PC-9 (cell line): ENCODE measurements around the gene HMGB3. TPM values are rescaled to one million over a fixed set of nuclear protein-coding genes. Genes with fewer than 3 reads are reported as not detected.

Experiments used
- BruUV-seq: library from RNA; stranded (reverse); fragments of 400-500 nt; replicated peaks from 2 replicates; lab custom pipeline; 2021; lab: Mats Ljungman, UMichigan
- CTCF ChIA-PET: fragments of 300-600 bp; sonication (Branson Sonifier 250); formaldehyde crosslinking; loops from one replicate; lab custom pipeline; 2022; ENCODE audit warnings: antibody characterized with exemption; lab: Charles Lee
- POLR2A ChIA-PET: fragments of 300-600 bp; sonication (Branson Sonifier 250); formaldehyde crosslinking; loops from one replicate; lab custom pipeline; 2022; ENCODE audit warnings: antibody characterized with exemption; ENCODE audit not compliant: unreplicated experiment; lab: Charles Lee
- DNase-seq, 2 experiments: peaks; one replicate each; pipeline versions ENCODE4 v3.0.0 to v3.0.0-alpha.2; 2015 to 2022; ENCODE audit warnings: mixed read lengths in 1 of 2
- H2AFZ ChIP-seq: fragments of 200-600 bp; sonication (generic); 2 replicates; pipeline ENCODE4 v1.8.1; 2017; ENCODE audit warnings: antibody characterized with exemption
- H3F3A ChIP-seq: fragments of 200-600 bp; sonication (generic); 2 replicates; pipeline ENCODE4 v1.8.1; 2017; ENCODE audit warnings: antibody characterized with exemption, mild to moderate bottlenecking, low read depth; ENCODE audit not compliant: insufficient read depth
- H3K27ac ChIP-seq: fragments of 200-600 bp; sonication (generic); 2 replicates; pipeline ENCODE4 v1.6.1; 2016; ENCODE audit warnings: mixed run types
- H3K27me3 ChIP-seq: fragments of 200-600 bp; sonication (generic); 2 replicates; pipeline ENCODE4 v1.6.1; 2016; ENCODE audit warnings: low read depth, mixed run types; ENCODE audit not compliant: insufficient read depth
- H3K36me3 ChIP-seq: fragments of 200-600 bp; sonication (generic); 2 replicates; pipeline ENCODE4 v1.6.1; 2016; ENCODE audit warnings: low read depth, mixed run types
- H3K4me1 ChIP-seq: fragments of 200-600 bp; sonication (generic); replicated peaks from 2 replicates; pipeline ENCODE4 v1.6.1; 2016; ENCODE audit warnings: mixed run types; ENCODE audit not compliant: insufficient read depth
- H3K4me2 ChIP-seq: fragments of 200-600 bp; sonication (generic); 2 replicates; pipeline ENCODE4 v1.6.1; 2017; ENCODE audit warnings: mixed run types
- H3K4me3 ChIP-seq: fragments of 200-600 bp; sonication (generic); 2 replicates; pipeline ENCODE4 v1.6.1; 2016; ENCODE audit warnings: mixed run types
- H3K79me2 ChIP-seq: fragments of 200-600 bp; sonication (generic); 2 replicates; pipeline ENCODE4 v1.6.1; 2017; ENCODE audit warnings: low read depth, mixed run types
- H3K9me2 ChIP-seq: fragments of 200-600 bp; sonication (generic); 2 replicates; pipeline ENCODE4 v1.8.1; 2017; ENCODE audit warnings: mild to moderate bottlenecking; ENCODE audit not compliant: insufficient read depth
- H3K9me3 ChIP-seq: fragments of 200-600 bp; sonication (generic); 2 replicates; pipeline ENCODE4 v1.8.1; 2016; ENCODE audit warnings: low read depth; ENCODE audit not compliant: insufficient read depth
- H4K20me1 ChIP-seq: fragments of 200-600 bp; sonication (generic); 2 replicates; pipeline ENCODE4 v1.8.1; 2017; ENCODE audit not compliant: insufficient read depth
- CTCF ChIP-seq: fragments of 200-600 bp; sonication (generic); conservative IDR thresholded peaks from 2 replicates; pipeline ENCODE4 v1.6.1; 2017; ENCODE audit warnings: mixed run types, antibody characterized with exemption, mild to moderate bottlenecking, moderate library complexity
- EZH2 ChIP-seq: fragments of 200-600 bp; sonication (generic); IDR thresholded peaks from 2 replicates; pipeline ENCODE4 v1.8.0; 2017; ENCODE audit warnings: antibody characterized with exemption, low read depth
- intact Hi-C: fragments of 100-400 bp; cut with micrococcal nuclease; formaldehyde crosslinking; loops from one replicate; pipeline ENCODE4 v1.10.0; 2022; ENCODE audit not compliant: unreplicated experiment
- total RNA-seq: library from RNA; stranded (reverse); gene quantifications from 2 replicates; pipeline ENCODE4 v1.2.3, GENCODE V29; 2021

The HMGB3 gene
- total RNA-seq, 1 experiment from 2014 or later, result 149 TPM

GRCh38 chrX:150980711-150981110, 2.4 kb upstream of the HMGB3 start:
- Histone ChIP-seq H3K9me3 (no peaks in the 10 kb centered on the region), H3K4me3 (no peak overlapping the region), H3K36me3 (no peaks in the 10 kb centered on the region), H2AFZ (no peak overlapping the region), H3K27ac (no peak overlapping the region), H3F3A (peaks cover 4% of the 10 kb centered on the region; the same call in 1 of the 2 replicates), H3K79me2 (0 out of 2 replicates have a peak, but pooled peaks cover 11% of the 10 kb centered on the region), H3K4me1 (peaks cover 6% of the 10 kb centered on the region), H3K9me2 (no peaks in the 10 kb centered on the region), H3K4me2 (no peak overlapping the region), H4K20me1 (peaks cover 3% of the 10 kb centered on the region; the same call in 1 of the 2 replicates), H3K27me3 (no peaks in the 10 kb centered on the region)
- CTCF ChIA-PET, result no interaction called here
- POLR2A ChIA-PET, result interaction anchor here (0.8 kb wide), 1 partner anchor 18 kb away, joined by 4 read pairs; no protein-coding TSS in a partner anchor
- intact Hi-C loops, result loop anchor here (5.0 kb wide), 1 partner anchor 413 kb away; the partner anchor contains the start of gene MTM1
- no peak for TF ChIP-seq CTCF
- no peak for TF ChIP-seq EZH2
- DNase-seq, result no peak
- BruUV-seq, result no TSS peak

- peaks cover 6% of the 10 kb centered on the region for H3K4me1 ChIP-seq
- H2AFZ ChIP-seq, result peak overlapping the region; percentile 97
- no TSS peak for BruUV-seq
- 0 out of 2 replicates have a peak, but pooled peaks cover 5% of the 10 kb centered on the region for H3K36me3 ChIP-seq
- H3F3A ChIP-seq, result peaks cover 4% of the 10 kb centered on the region; the same call in 1 of the 2 replicates
- H3K4me3 ChIP-seq, result peak overlapping the region; percentile 95
- H4K20me1 ChIP-seq, result peaks cover 3% of the 10 kb centered on the region; the same call in 1 of the 2 replicates
- POLR2A ChIA-PET, result interaction anchor here (0.7 kb wide), 1 partner anchor 63 kb away, joined by 3 read pairs; no protein-coding TSS in a partner anchor
- 0 out of 2 replicates have a peak, but pooled peaks cover 11% of the 10 kb centered on the region for H3K79me2 ChIP-seq
- DNase-seq, result no peak
- CTCF ChIA-PET, result interaction anchor here (0.6 to 0.7 kb wide), 2 partner anchors 100 to 101 kb away, joined by 3 to 4 read pairs; no protein-coding TSS in a partner anchor
- no peaks in the 10 kb centered on the region for H3K27me3 ChIP-seq
- TF ChIP-seq CTCF (no peak), EZH2 (no peak)
- H3K9me3 ChIP-seq, result no peaks in the 10 kb centered on the region
- peak overlapping the region; percentile 99 for H3K4me2 ChIP-seq
- no peak overlapping the region for H3K27ac ChIP-seq
- intact Hi-C loops, result loop anchor here (2.0 to 5.0 kb wide), 3 partner anchors 100 to 415 kb away; partner anchors contain the start of gene MTM1
- no peaks in the 10 kb centered on the region for H3K9me2 ChIP-seq
Measured at GRCh38 chrX:150982235-150982787, 824 bp upstream of the HMGB3 start.

- 0 out of 2 replicates have a peak, but pooled peaks cover 13% of the 10 kb centered on the region for H3K36me3 ChIP-seq
- peak overlapping the region; percentile 86 for H3K4me2 ChIP-seq
- H3K27ac ChIP-seq, result no peak overlapping the region
- H2AFZ ChIP-seq, result peak overlapping the region; percentile 96
- TF ChIP-seq CTCF (no peak), EZH2 (no peak)
- 0 out of 2 replicates have a peak, but pooled peaks cover 11% of the 10 kb centered on the region for H3K79me2 ChIP-seq
- H3K27me3 ChIP-seq, result no peaks in the 10 kb centered on the region
- CTCF ChIA-PET, result no interaction called here
- peak in 1 of 2 experiments; percentile 4 for DNase-seq
- intact Hi-C loops, result loop anchor here (1.0 to 5.0 kb wide), 5 partner anchors 85 to 416 kb away; partner anchors contain the start of genes CD99L2 and MTM1
- peak overlapping the region; percentile 95; the same call in 1 of the 2 replicates for H3K4me3 ChIP-seq
- POLR2A ChIA-PET, result no interaction called here
- peaks cover 3% of the 10 kb centered on the region; the same call in 1 of the 2 replicates for H4K20me1 ChIP-seq
- H3K9me2 ChIP-seq, result no peaks in the 10 kb centered on the region
- H3K9me3 ChIP-seq, result no peaks in the 10 kb centered on the region
- peaks cover 4% of the 10 kb centered on the region; the same call in 1 of the 2 replicates for H3F3A ChIP-seq
- BruUV-seq, result no TSS peak
- H3K4me1 ChIP-seq, result peaks cover 6% of the 10 kb centered on the region
Measured at GRCh38 chrX:150983521-150984168, 510 bp downstream of the HMGB3 start.
